Hematopoietic multipotent progenitor cell treated with erythropoietin and hydrocortisone succinate and interleukin-3 and kit ligand, for 8 days (in vitro differentiated cells): ENCODE measurements around the gene AK5.
A peak's percentile ranks its signal among the peaks of the same experiment; 100 is the strongest.
"Not testable (repeated sequence)": the region's sequence is repeated elsewhere in the genome, so short reads cannot be mapped to it uniquely, and the experiment has no call there.

Experiments used
- DNase-seq: peaks from one replicate; pipeline ENCODE4 v3.0.0-alpha.2; 2015

The AK5 gene

GRCh38 chr1:77288275-77288674 is 6.5 kb downstream of the AK5 start:
- no peak for DNase-seq

GRCh38 chr1:77290576-77290975 is 8.8 kb downstream of the AK5 start:
- no peak for DNase-seq

GRCh38 chr1:77292551-77292950 is 10.7 kb downstream of the AK5 start:
- DNase-seq = no peak

DNA sequence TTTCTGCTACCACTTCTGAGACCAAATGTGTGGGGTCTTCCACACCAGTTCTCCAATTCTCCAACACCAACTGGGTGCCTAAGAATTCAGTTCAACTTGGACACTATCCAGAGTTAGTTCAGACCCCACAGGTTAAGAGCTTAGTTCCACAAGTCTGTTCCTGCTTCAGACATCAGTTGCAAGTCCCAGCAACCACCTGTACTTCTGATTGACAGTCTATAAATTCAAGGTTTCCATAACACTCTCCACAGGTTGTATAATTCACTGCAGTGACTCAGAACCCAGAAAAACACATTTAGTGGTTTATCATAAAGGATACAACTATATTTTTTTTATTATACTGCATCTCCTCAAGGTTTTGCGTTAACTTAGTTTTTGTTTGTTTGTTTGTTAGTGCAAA is 18.7 kb downstream of the AK5 start:
- no peak for DNase-seq

DNA sequence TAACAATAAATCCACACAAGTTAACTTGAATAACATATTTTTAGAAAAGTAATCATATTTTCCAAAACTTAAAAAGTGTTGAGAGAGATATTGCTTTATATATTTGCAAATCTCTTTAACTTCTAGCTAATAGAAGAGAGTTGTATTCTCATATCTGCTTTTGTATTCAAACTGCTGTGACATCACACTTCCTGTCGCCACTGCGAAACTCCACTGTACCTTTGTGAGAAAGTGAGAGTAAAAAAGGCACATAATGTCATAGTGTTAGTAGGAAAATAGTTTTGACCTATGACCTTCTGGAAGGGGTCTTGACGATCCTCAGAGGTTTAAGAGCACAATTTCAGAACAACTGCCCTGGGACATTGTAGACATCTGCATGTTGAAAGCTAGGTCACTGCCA is 21.6 kb downstream of the AK5 start:
- DNase-seq = no peak

DNA sequence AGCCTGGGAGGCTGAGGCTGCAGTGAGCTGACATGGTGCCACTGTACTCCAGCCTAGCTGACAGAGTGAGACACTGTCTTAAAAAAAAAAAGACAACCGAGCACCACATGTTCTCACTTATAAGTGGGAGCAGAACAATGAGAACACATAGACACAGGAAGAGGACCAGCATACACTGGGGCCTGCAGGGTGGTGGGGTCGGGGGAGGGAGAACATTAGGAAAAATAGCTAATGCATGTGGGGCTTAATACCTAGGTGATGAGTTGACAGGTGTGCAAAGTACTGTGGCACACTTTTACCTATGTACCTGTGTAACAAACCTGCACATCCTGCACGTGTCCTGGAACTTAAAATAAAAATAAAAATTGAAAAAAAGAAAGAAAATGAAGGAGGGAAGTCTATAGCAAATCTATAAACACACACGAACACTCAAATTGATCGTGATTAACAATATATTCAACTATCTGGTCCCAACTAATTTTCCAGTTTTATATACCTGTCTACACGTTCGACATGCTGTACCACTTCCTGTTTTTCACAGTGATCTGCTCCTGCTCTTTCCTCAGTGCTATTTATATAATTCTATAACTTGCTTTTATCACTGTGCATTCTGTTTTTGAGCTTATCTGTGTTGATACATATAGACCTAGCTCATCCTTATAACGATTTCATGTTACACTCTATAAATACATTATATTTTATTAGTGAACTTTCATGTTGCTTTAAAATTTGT is 27.2 kb downstream of the AK5 start:
- no peak for DNase-seq

DNA sequence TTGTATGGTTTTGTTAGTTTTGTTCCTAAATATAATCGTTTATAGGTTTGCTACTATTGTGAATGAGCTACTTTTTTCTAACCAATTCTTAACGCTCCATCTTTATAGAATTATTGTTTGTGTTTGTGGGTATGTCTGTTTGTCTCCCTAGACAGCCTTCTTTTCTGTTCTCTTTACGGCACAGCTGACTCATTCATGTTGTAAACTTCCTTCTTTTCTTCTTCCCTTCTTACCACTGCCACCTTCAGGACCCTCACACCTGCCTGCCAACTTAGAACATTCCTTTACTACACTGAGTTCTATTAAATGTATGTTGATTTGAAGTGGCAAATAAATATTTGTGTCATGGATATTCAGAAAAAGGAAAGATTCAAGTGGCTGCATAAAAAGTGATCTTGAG is 29.1 kb downstream of the AK5 start:
- no peak for DNase-seq

GRCh38 chr1:77312364-77312763 is 30.5 kb downstream of the AK5 start:
- not testable (repeated sequence) for DNase-seq

DNA sequence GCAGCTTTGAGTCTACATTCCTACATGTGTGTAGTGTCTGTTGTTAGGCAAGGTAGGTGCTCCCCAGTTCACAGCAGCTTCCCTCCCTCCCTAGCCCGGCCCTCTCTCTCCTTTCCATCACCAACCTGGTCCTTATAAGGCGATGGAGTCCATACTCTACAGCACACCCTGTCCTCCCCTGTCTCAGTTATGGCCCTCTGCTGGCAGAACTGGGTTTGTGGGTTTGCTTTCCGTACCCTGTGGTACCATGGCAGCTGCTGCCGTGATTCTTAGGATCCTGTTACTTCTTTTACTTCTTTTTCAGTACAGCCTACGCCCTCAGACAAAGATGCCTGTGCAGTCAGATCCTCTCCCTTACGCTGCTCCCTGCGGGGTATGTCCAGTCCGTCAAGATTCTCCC is 31.7 kb downstream of the AK5 start:
- no peak for DNase-seq

GRCh38 chr1:77316006-77316405 is 34.2 kb downstream of the AK5 start:
- no peak for DNase-seq

- DNase-seq = no peak
Measured at GRCh38 chr1:77316966-77317365, 35.1 kb downstream of the AK5 start.

DNA sequence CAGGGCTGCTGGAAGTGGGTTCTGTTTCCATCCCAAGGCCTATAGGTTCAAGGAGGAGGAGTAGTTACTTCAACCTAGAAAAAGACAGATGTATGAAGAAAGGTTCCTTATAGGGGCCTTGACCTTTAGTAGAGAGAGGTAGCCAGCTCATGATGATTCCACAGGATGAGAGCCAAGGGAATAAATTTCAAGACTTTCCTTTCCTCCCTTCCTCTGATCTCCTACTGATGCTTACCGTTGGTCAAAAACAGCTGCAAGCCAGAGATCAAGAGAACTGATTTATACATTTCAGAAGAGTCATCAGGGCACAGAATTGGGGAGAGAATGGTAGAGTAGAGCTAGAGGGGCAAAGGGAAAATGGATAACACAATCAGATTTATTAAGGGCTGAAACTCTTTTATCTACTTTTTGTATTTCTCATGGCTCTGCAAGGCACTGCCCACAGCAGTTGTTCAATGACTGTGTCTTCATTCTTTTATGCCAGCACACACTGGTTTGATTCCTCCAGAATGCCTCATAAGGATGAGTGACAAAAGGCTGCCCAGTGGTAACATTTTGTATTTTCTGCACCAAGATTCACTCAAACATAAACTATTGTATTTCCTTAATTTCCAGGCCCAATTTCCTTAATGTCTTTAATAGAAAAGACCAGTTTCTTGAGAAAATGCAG is 37.4 kb downstream of the AK5 start:
- DNase-seq = no peak

- no peak for DNase-seq
Measured at GRCh38 chr1:77322061-77322900, 40.5 kb downstream of the AK5 start.

GRCh38 chr1:77333501-77333900 is 51.7 kb downstream of the AK5 start:
- DNase-seq = no peak

- no peak for DNase-seq
Measured at GRCh38 chr1:77336729-77337128, 54.9 kb downstream of the AK5 start.

GRCh38 chr1:77339326-77339725 is 57.5 kb downstream of the AK5 start:
- no peak for DNase-seq

GRCh38 chr1:77341195-77341594 is 59.4 kb downstream of the AK5 start:
- no peak for DNase-seq

- no peak for DNase-seq
Measured at GRCh38 chr1:77342745-77343144, 60.9 kb downstream of the AK5 start.

- DNase-seq = peak; percentile 1
Measured at GRCh38 chr1:77347646-77348045, 65.8 kb downstream of the AK5 start.

- no peak for DNase-seq
Measured at GRCh38 chr1:77348549-77348948, 66.7 kb downstream of the AK5 start.

DNA sequence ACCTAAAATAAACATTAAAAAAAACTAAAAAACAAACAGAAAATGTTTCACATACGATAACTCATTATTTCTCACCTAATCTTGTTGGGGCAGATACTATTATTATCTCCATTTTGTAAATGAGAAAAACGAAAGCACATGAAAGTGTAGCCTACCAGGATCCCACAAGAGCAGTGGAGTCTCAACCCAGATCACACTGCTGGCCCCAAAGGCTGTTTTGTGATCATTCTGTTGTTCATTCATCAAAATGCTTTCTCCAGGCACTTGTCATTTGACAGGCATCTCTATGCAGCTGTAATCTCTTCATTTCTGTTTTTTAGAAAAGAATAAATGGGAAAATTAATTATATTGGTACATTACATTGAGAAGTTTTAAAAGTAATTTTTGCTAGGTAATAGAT is 67.5 kb downstream of the AK5 start:
- no peak for DNase-seq

- peak; percentile 2 for DNase-seq
Measured at GRCh38 chr1:77350012-77350770, 68.4 kb downstream of the AK5 start.

GRCh38 chr1:77354536-77354935 is 72.7 kb downstream of the AK5 start:
- no peak for DNase-seq
